Measurements from ENCODE around the gene ITGAX. TPM values are rescaled to one million over a fixed set of nuclear protein-coding genes. Genes with fewer than 3 reads are reported as not detected.

ITGAX gene
- total and polyA plus RNA-seq, 10 of the 15 experiments (the other 5 are each of a cell fraction or from before 2014, with no cell fraction given), result 1.6 to 37.9 (median 17.9) TPM

DNA sequence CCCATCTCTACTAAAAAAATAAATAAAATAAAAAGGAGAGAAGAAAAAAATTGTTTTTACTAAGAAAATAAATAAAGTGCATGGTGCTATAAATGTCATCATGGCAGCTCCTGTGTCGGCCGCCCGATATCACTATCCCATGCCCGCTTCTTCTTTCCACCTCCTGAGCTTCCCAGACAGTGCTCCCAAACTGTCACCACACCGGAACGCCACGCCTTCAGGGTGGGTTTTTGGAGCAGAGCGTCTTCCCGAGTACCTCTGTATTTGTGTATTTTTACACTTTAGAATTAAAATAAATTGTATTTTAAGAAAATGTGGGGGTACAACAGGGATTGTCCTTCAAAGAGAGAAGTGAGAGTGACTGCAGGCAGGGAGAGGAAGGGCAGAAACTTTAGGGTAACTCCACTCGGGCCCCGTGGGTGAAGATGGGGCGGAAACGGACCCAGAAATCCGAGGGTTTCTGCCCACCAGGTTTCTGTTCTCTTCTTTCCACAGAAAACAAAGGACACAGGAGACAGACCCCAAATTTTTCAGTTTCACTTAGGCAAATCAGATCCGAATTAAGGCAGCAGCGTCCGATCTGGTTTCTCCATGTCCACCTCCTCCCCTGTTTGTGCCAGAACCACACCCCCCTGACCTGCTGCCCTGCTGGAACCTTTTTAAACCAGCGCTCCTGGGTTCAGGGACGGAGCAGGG is 3.6 kb upstream of the ITGAX start (continued):
- TF ChIP-seq, protein P1, sequence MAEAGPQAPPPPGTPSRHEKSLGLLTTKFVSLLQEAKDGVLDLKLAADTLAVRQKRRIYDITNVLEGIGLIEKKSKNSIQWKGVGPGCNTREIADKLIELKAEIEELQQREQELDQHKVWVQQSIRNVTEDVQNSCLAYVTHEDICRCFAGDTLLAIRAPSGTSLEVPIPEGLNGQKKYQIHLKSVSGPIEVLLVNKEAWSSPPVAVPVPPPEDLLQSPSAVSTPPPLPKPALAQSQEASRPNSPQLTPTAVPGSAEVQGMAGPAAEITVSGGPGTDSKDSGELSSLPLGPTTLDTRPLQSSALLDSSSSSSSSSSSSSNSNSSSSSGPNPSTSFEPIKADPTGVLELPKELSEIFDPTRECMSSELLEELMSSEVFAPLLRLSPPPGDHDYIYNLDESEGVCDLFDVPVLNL (IDR thresholded peaks at IDR 0.05; ENCODE audit: low read depth, low read length), result no peak
- TF ChIP-seq IRF3 (IDR thresholded peaks at IDR 0.05), result no peak
- TF ChIP-seq, protein P2, sequence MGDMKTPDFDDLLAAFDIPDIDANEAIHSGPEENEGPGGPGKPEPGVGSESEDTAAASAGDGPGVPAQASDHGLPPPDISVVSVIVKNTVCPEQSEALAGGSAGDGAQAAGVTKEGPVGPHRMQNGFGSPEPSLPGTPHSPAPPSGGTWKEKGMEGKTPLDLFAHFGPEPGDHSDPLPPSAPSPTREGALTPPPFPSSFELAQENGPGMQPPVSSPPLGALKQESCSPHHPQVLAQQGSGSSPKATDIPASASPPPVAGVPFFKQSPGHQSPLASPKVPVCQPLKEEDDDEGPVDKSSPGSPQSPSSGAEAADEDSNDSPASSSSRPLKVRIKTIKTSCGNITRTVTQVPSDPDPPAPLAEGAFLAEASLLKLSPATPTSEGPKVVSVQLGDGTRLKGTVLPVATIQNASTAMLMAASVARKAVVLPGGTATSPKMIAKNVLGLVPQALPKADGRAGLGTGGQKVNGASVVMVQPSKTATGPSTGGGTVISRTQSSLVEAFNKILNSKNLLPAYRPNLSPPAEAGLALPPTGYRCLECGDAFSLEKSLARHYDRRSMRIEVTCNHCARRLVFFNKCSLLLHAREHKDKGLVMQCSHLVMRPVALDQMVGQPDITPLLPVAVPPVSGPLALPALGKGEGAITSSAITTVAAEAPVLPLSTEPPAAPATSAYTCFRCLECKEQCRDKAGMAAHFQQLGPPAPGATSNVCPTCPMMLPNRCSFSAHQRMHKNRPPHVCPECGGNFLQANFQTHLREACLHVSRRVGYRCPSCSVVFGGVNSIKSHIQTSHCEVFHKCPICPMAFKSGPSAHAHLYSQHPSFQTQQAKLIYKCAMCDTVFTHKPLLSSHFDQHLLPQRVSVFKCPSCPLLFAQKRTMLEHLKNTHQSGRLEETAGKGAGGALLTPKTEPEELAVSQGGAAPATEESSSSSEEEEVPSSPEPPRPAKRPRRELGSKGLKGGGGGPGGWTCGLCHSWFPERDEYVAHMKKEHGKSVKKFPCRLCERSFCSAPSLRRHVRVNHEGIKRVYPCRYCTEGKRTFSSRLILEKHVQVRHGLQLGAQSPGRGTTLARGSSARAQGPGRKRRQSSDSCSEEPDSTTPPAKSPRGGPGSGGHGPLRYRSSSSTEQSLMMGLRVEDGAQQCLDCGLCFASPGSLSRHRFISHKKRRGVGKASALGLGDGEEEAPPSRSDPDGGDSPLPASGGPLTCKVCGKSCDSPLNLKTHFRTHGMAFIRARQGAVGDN (IDR thresholded peaks at IDR 0.05), result no peak
- TF ChIP-seq EED (IDR thresholded peaks at IDR 0.05; ENCODE audit: low read depth), result peak; percentile 99
- TF ChIP-seq SMAD5 (IDR thresholded peaks at IDR 0.05; ENCODE audit: low read depth), result no peak
- TF ChIP-seq, protein P3, sequence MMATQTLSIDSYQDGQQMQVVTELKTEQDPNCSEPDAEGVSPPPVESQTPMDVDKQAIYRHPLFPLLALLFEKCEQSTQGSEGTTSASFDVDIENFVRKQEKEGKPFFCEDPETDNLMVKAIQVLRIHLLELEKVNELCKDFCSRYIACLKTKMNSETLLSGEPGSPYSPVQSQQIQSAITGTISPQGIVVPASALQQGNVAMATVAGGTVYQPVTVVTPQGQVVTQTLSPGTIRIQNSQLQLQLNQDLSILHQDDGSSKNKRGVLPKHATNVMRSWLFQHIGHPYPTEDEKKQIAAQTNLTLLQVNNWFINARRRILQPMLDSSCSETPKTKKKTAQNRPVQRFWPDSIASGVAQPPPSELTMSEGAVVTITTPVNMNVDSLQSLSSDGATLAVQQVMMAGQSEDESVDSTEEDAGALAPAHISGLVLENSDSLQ (IDR thresholded peaks at IDR 0.05), result no peak
- TF ChIP-seq KDM1A (IDR thresholded peaks at IDR 0.05; ENCODE audit: borderline replicate concordance), result no peak
- peak; percentile 85; the same call in 1 of the 2 replicates for TF ChIP-seq TBL1XR1 (IDR thresholded peaks at IDR 0.05; ENCODE audit: low read depth, low read length)
- TF ChIP-seq NRF1 (conservative IDR thresholded peaks at IDR 0.05; ENCODE audit: low read depth, low read length), result no peak
- no peak for TF ChIP-seq ZZZ3 (IDR thresholded peaks at IDR 0.05; ENCODE audit: control insufficient read depth, insufficient read length, low read depth)
- no peak for TF ChIP-seq BRCA1 (IDR thresholded peaks at IDR 0.05; ENCODE audit: low read depth, low read length)
- TF ChIP-seq, protein P4, sequence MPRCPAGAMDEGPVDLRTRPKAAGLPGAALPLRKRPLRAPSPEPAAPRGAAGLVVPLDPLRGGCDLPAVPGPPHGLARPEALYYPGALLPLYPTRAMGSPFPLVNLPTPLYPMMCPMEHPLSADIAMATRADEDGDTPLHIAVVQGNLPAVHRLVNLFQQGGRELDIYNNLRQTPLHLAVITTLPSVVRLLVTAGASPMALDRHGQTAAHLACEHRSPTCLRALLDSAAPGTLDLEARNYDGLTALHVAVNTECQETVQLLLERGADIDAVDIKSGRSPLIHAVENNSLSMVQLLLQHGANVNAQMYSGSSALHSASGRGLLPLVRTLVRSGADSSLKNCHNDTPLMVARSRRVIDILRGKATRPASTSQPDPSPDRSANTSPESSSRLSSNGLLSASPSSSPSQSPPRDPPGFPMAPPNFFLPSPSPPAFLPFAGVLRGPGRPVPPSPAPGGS (IDR thresholded peaks at IDR 0.05; ENCODE audit: borderline replicate concordance, insufficient read depth, low read depth, low read length, poor library complexity, severe bottlenecking), result peak; percentile 37
- TF ChIP-seq MXI1 (IDR thresholded peaks at IDR 0.05; ENCODE audit: low read depth, low read length), result no peak
- TF ChIP-seq SMARCA5 (IDR thresholded peaks at IDR 0.05), result no peak
- TF ChIP-seq SREBF2 (IDR thresholded peaks at IDR 0.05; ENCODE audit: low read length), result no peak
- no peak for TF ChIP-seq BCLAF1 (IDR thresholded peaks at IDR 0.05)
- TF ChIP-seq SUZ12 (IDR thresholded peaks at IDR 0.05; ENCODE audit: unreplicated experiment), result no peak
- TF ChIP-seq WRNIP1 (IDR thresholded peaks at IDR 0.05; ENCODE audit: borderline replicate concordance, low read depth, low read length), result no peak

Measured in GM12878 (cell line).